CD4-positive, alpha-beta T cell (primary cell): ENCODE data around the gene ATP23. TPM values are rescaled to one million over a fixed set of nuclear protein-coding genes. Genes with fewer than 3 reads are reported as not detected.

Source experiments
- ATAC-seq: fragments of 200-7000 bp; cut with Tn5 transposase; one replicate; pipeline ENCODE4 v1.10.0; 2022; ENCODE audit warnings: mild to moderate bottlenecking; ENCODE audit not compliant: poor library complexity
- CTCF ChIA-PET: fragments of 350-600 bp; sonication (Branson Sonifier 250); formaldehyde crosslinking; loops from one replicate; lab custom pipeline; 2021; ENCODE audit warnings: antibody characterized with exemption, inconsistent platforms; lab: Charles Lee
- POLR2A ChIA-PET: fragments of 350-600 bp; sonication (Branson Sonifier 250); formaldehyde crosslinking; loops from one replicate; lab custom pipeline; 2021; ENCODE audit warnings: antibody characterized with exemption, inconsistent platforms; lab: Charles Lee
- DNase-seq, 14 experiments: peaks; one replicate each; pipeline ENCODE4 v3.0.0-alpha.2; 2013 to 2020; ENCODE audit warnings: mixed read lengths in 2 of 14
- H3K27ac ChIP-seq, 2 donors: one replicate each; pipeline versions ENCODE4 v1.5.1 to v1.7.0; 2013; ENCODE audit warnings: low read length in 2 of 2, low read depth in 1 of 2, mild to moderate bottlenecking in 1 of 2
- H3K27me3 ChIP-seq, 2 experiments: 1 replicate in 1 of 2; 2 replicates in 1 of 2; pipeline versions ENCODE4 v1.6.1 to v1.7.0; 2013; ENCODE audit warnings: low read length in 2 of 2, control low read depth in 1 of 2, mild to moderate bottlenecking in 1 of 2, moderate library complexity in 1 of 2; ENCODE audit not compliant: insufficient read depth in 2 of 2, control insufficient read depth in 1 of 2
- H3K36me3 ChIP-seq: one replicate; pipeline ENCODE4 v1.6.1; 2013; ENCODE audit warnings: low read length, control low read depth; ENCODE audit not compliant: insufficient read depth
- H3K4me1 ChIP-seq: one replicate; pipeline ENCODE4 v1.6.1; 2013; ENCODE audit warnings: low read length, control low read depth; ENCODE audit not compliant: insufficient read depth
- H3K4me3 ChIP-seq: one replicate; pipeline ENCODE4 v1.5.1; 2013; ENCODE audit warnings: mild to moderate bottlenecking, low read length, moderate library complexity
- H3K9me3 ChIP-seq, 2 experiments: 1 replicate in 1 of 2; 2 replicates in 1 of 2; pipeline versions ENCODE4 v1.6.1 to v1.7.0; 2013; ENCODE audit warnings: low read length in 2 of 2, mild to moderate bottlenecking in 2 of 2, control low read depth in 1 of 2, moderate library complexity in 1 of 2; ENCODE audit not compliant: control insufficient read depth in 1 of 2, insufficient read depth in 1 of 2
- H3K27ac Mint-ChIP-seq: one replicate; pipeline ENCODE4 v1.8.0; 2020; ENCODE audit warnings: mixed read lengths
- H3K27me3 Mint-ChIP-seq: one replicate; pipeline ENCODE4 v1.8.0; 2021; ENCODE audit warnings: mixed read lengths
- H3K36me3 Mint-ChIP-seq: one replicate; pipeline ENCODE4 v1.8.0; 2021; ENCODE audit warnings: low read depth, mixed read lengths
- H3K4me1 Mint-ChIP-seq: one replicate; pipeline ENCODE4 v1.8.0; 2021; ENCODE audit warnings: low read depth, mixed read lengths
- H3K4me3 Mint-ChIP-seq: one replicate; pipeline ENCODE4 v1.8.0; 2020; ENCODE audit warnings: mild to moderate bottlenecking, mixed read lengths
- H3K9me3 Mint-ChIP-seq: one replicate; pipeline ENCODE4 v1.8.0; 2020; ENCODE audit warnings: mixed read lengths
- intact Hi-C, 2 experiments: fragments of 100-400 bp; cut with DNase I in 1 of 2; cut with micrococcal nuclease in 1 of 2; formaldehyde crosslinking; loops; one replicate each; pipeline versions ENCODE4 v1.15.1 to v1.9.0; 2023 to 2025; cut with DNase I, micrococcal nuclease
- total RNA-seq, 174 experiments: library from RNA in 2 of 174; stranded (reverse) in 2 of 174; gene quantifications; one replicate each; pipeline ENCODE4 v1.2.3 and lab custom pipeline; 2021 to 2026
- TF ChIP-seq, protein P1 (sequence below): fragments of 200-600 bp; IDR thresholded peaks from one replicate; pipeline ENCODE4 v1.8.0; 2022; ENCODE audit warnings: antibody characterized with exemption, mild to moderate bottlenecking

ATP23 gene
- total RNA-seq, 2 experiments from 2014 or later = 5.3 to 5.6 TPM

DNA sequence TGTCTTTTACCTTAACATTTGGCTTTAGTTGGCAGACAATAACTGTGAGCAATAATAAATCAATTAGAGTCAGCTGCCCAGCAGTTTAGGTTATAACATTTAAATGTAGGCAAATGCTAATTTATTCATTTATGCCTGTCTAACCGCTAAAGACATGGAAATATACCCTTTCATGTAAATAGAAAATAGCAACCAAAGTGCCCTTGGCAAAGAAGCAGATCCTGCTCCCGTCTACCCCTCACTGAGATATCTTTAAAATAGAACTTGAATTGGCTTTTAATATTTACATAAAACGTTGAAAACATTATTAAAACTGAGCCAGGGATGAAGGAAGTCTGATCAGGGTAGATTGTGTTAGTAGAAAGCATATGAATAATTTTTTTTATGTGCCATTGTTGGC, 67.3 kb downstream of the ATP23 start:
- TF ChIP-seq, protein P1, sequence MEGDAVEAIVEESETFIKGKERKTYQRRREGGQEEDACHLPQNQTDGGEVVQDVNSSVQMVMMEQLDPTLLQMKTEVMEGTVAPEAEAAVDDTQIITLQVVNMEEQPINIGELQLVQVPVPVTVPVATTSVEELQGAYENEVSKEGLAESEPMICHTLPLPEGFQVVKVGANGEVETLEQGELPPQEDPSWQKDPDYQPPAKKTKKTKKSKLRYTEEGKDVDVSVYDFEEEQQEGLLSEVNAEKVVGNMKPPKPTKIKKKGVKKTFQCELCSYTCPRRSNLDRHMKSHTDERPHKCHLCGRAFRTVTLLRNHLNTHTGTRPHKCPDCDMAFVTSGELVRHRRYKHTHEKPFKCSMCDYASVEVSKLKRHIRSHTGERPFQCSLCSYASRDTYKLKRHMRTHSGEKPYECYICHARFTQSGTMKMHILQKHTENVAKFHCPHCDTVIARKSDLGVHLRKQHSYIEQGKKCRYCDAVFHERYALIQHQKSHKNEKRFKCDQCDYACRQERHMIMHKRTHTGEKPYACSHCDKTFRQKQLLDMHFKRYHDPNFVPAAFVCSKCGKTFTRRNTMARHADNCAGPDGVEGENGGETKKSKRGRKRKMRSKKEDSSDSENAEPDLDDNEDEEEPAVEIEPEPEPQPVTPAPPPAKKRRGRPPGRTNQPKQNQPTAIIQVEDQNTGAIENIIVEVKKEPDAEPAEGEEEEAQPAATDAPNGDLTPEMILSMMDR = no peak
- ATAC-seq = no peak
- no peaks in the 10 kb centered on the region for H3K9me3 Mint-ChIP-seq
- intact Hi-C loops = no loop called here
- Histone ChIP-seq H3K27me3 (peaks cover 0 to 3% of the 10 kb centered on the region in 2 experiments), H3K4me1 (no peaks in the 10 kb centered on the region), H3K4me3 (no peak overlapping the region), H3K36me3 (no peaks in the 10 kb centered on the region), H3K27ac (no peak overlapping the region), H3K9me3 (no peaks in the 10 kb centered on the region)
- H3K4me1 Mint-ChIP-seq = no peaks in the 10 kb centered on the region
- DNase-seq = no peak
- peaks cover 22% of the 10 kb centered on the region for H3K27me3 Mint-ChIP-seq
- no peak overlapping the region for H3K4me3 Mint-ChIP-seq
- CTCF ChIA-PET = no interaction called here
- POLR2A ChIA-PET = no interaction called here
- no peaks in the 10 kb centered on the region for H3K36me3 Mint-ChIP-seq
- H3K27ac Mint-ChIP-seq = no peak overlapping the region

Other genes starting within 250 kb of the ATP23 start
- gene OS9, start 247.4 kb upstream of the ATP23 start, total RNA-seq = 100 to 1,000 TPM; 108 to 112 TPM
- gene AGAP2, start 202.8 kb upstream of the ATP23 start, total RNA-seq = 10 to 100 TPM; 21.0 to 21.2 TPM
- 10 to 100 TPM; 10.3 to 10.7 TPM for gene TSPAN31, start 196.5 kb upstream of the ATP23 start, total RNA-seq
- gene CDK4, start 189.3 kb upstream of the ATP23 start, total RNA-seq = 10 to 100 TPM in 1 of 2 experiments, 1 to 10 TPM in 1; 8.7 to 10.8 TPM
- gene MARCHF9, start 186.5 kb upstream of the ATP23 start, total RNA-seq = 10 to 100 TPM; 39.9 to 40.8 TPM
- 1 to 10 TPM; 1.0 to 1.4 TPM for gene CYP27B1, start 174.5 kb upstream of the ATP23 start, total RNA-seq
- gene METTL1, start 169.5 kb upstream of the ATP23 start, total RNA-seq = 10 to 100 TPM in 1 of 2 experiments, 1 to 10 TPM in 1; 9.3 to 12.0 TPM
- gene EEF1AKMT3, start 169.0 kb upstream of the ATP23 start, total RNA-seq = 1 to 10 TPM; 1.1 to 1.4 TPM
- gene TSFM, start 158.8 kb upstream of the ATP23 start, total RNA-seq = 10 to 100 TPM; 25.8 to 26.9 TPM
- gene AVIL, start 122.8 kb upstream of the ATP23 start, total RNA-seq = 1 to 10 TPM in 1 of 2 experiments, under 1 TPM in 1; 0.60 to 1.2 TPM
- gene CTDSP2, start 94.8 kb upstream of the ATP23 start, total RNA-seq = 10 to 100 TPM; 86.2 to 86.4 TPM